ENCODE results near the gene TMEM258. TPM values are rescaled to one million over a fixed set of nuclear protein-coding genes. Genes with fewer than 3 reads are reported as not detected.

TMEM258 gene
- total and polyA plus RNA-seq, 8 donors = 129 to 185 (median 161) TPM

GRCh38 chr11:61754534-61755482, 37.6 kb downstream of the TMEM258 start:
- intact Hi-C loops (cut with DNase I) = no loop called here
- Histone ChIP-seq H3K4me3 (peak overlapping the region in 1 of 2 donors; percentile 1), H3K9me3 (no peaks in the 10 kb centered on the region), H3K4me1 (peaks cover 3 to 12% of the 10 kb centered on the region in 2 donors), H3K36me3 (no peaks in the 10 kb centered on the region), H3K27me3 (peaks cover 0 to 41% of the 10 kb centered on the region in 2 donors), H3K27ac (no peak overlapping the region)
- no peak for TF ChIP-seq CTCF (IDR thresholded peaks at IDR 0.05)
- DNase-seq (peak in 2 of 4 donors; percentile 51 to 81), ATAC-seq (peak; percentile 36)

GRCh38 chr11:61753672-61754071, 38.7 kb downstream of the TMEM258 start:
- Histone ChIP-seq H3K27ac (no peak overlapping the region), H3K27me3 (peaks cover 0 to 44% of the 10 kb centered on the region in 2 donors)

DNA sequence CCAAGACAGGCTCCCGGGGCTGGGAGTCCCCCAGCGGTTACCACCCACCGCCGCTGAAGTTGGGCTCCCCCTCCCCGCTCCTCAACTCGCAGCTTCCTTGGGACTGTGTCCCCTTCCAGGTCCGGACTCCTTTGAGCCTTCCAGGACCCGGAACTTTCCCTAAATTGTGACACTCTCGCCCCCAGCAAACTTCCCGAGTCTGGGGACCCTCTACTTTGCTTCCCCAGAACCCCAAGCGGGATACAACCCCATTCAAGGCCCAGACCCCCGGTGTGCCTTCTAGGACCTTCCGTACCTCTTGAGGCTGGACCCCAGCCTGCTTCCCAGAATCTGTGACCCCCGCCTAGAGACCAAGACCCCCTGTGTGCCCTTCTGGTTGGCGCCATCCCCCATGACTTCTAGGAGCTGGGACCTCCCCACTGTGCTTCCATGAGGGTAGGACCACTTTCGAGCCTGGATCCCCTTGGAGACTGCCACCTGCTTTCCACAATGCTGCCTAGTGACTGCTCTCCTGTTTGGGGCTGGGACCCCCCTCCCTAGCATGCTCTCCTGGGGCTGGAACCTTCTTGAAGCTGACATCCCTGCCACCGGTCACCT, 39.4 kb downstream of the TMEM258 start:
- H3K4me3 ChIP-seq = peak overlapping the region; percentile 27 to 34
- ATAC-seq = no peak
- no peak overlapping the region for H3K27ac ChIP-seq
- no peaks in the 10 kb centered on the region for H3K9me3 ChIP-seq
- intact Hi-C loops (cut with DNase I) = no loop called here
- peaks cover 0 to 44% of the 10 kb centered on the region in 2 donors for H3K27me3 ChIP-seq
- no peaks in the 10 kb centered on the region for H3K36me3 ChIP-seq
- TF ChIP-seq CTCF (IDR thresholded peaks at IDR 0.05) = no peak
- no peak for DNase-seq
- H3K4me1 ChIP-seq = peaks cover 3 to 13% of the 10 kb centered on the region in 2 donors

More at GRCh38 chr11:61753672-61754071, 38.7 kb downstream of the TMEM258 start:
- DNase-seq (no peak), ATAC-seq (no peak)
- intact Hi-C loops (cut with DNase I) = no loop called here
- no peak for TF ChIP-seq CTCF (IDR thresholded peaks at IDR 0.05)
- peak overlapping the region in 1 of 2 donors; percentile 34 for H3K4me3 ChIP-seq
- H3K9me3 ChIP-seq = no peaks in the 10 kb centered on the region
- no peaks in the 10 kb centered on the region for H3K36me3 ChIP-seq
- peaks cover 3 to 12% of the 10 kb centered on the region in 2 donors for H3K4me1 ChIP-seq

DNA sequence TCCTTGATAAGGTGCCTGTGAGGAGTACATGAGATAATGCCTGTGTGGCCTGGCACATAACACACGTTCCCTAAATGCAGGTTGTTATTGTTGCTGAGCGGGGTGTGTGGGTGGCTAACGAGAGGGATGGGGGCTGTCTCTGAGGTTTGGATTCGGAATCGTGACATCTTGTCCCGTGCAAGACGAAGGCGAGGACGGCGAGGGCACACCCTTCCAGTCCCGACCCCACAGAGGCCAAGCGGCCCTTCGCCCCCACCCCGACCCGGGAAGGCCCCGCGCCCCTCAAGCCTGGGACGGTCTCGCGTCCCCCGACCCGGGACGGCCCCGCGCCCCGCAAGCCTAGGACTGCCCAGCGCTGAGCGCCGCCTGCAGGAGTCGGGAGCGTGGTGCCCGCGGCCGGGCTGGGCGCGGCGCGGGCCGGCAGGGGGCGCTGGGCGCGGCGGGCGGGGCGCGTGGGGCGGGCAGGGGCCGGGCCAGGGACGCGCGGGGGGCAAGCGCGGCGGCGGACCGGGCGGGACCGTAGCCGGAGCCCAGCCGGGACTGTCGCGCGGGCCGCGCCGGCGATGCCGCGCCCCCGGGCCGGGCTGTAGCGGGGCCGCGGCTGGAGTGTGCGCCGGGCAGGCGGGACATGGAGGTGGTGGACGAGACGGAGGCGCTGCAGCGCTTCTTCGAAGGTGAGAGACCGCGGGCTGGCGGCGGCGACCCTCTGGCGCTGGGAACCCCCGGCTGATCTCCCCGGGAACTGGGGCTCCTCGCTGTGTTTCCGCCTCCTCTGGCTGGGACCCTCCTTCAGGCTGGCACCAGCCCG, 40.1 kb downstream of the TMEM258 start, which contains the start of gene MYRF:
Gene MYRF, plus strand, starts transcription at position 520 of the 808 bp plus-strand sequence. Its CDS starts 109 bp downstream, at position 629.
- peak within 1 kb of the TSS; percentile 27 to 34 for H3K4me3 ChIP-seq
- intact Hi-C loops (cut with DNase I) = no loop called here
- peaks cover 3 to 18% of the 10 kb centered on the region in 2 donors for H3K4me1 ChIP-seq
- H3K27ac ChIP-seq = no peak within 1 kb of the TSS
- peak; percentile 37 to 89 (median 46) for DNase-seq
- TF ChIP-seq CTCF (IDR thresholded peaks at IDR 0.05) = peak; percentile 16 to 43
- no peaks in the 10 kb centered on the region for H3K9me3 ChIP-seq
- H3K27me3 ChIP-seq = peaks cover 0 to 44% of the 10 kb centered on the region in 2 donors
- H3K36me3 ChIP-seq = no peaks in the 10 kb centered on the region
- ATAC-seq = peak; percentile 69

Data from left lung (tissue), 10 donors.